COLO829 (cell line): Measurements from ENCODE around the gene INO80B.

Experiments
- DNase-seq: peaks from one replicate; pipeline ENCODE4 v3.0.0; 2012; ENCODE audit warnings: low spot score

Gene INO80B

GRCh38 chr2:74502720-74503505 lies 48.0 kb downstream of the INO80B start:
- DNase-seq: peak; percentile 84

- no peak for DNase-seq
These were observed 48.9 kb downstream of the INO80B start for GRCh38 chr2:74503506-74504475.

DNA sequence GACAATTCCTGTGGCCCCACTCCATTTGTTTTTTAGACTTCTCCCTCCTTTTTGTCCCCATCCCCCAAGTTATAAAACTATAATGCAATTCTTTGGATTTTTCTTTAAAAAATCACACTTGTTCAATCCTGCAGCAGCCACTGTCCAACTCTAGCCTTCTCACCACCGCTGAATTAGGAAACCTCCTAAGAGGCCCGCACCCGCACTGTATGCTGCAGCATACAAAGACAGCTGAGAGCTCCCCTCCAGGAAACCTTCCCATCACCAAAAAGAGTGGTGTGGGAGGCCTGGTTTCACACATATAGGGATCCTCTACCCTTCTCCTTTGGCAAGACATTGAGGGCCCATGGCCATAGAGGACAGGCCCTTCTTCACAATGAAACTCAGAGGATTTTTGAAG lies 49.7 kb downstream of the INO80B start:
- DNase-seq: no peak

- DNase-seq: no peak
These were observed 50.8 kb downstream of the INO80B start for GRCh38 chr2:74505448-74506246.

- peak; percentile 96 for DNase-seq
These were observed 52.4 kb downstream of the INO80B start, which contains the start of gene PCGF1 for GRCh38 chr2:74507145-74507925. Gene PCGF1, minus strand, starts transcription at chr2:74507695. Its CDS starts 27 bp downstream, at chr2:74507668.
